ENCODE results near the gene GABRB3. TPM values are rescaled to one million over a fixed set of nuclear protein-coding genes. Genes with fewer than 3 reads are reported as not detected.

Gene GABRB3
- total and polyA plus RNA-seq, 2 donors (not counting 1 experiment from before 2014, with no cell fraction given) = 0.07 TPM; not detected in 1

DNA sequence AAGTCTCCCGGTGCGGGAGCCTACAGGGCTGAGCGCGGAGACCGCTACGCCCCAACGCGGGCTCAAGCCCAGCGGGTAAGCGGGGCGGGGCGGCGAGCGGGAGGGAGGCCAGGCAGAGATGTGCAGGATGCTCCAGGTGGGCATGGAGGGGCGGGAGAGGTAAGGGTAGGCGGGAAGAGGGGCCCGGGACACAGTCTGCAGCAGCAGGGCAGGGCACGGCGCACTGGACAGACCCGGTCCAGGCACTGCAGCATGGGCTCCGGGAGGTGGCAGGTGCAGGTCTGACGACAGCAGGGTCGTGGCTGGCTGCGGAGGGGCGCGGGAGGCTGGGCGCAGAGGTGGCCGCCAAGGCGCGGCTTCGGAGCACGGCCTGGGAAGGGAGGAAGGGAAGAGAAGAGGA, 102.8 kb downstream of the GABRB3 start:
- H3K4me3 Mint-ChIP-seq = no peak overlapping the region
- Histone ChIP-seq H2AFZ (ENCODE audit: insufficient read depth, low read depth, low read length, poor library complexity, severe bottlenecking) (no peak overlapping the region), H3K4me2 (replicated peaks; ENCODE audit: low read depth, low read length, poor library complexity, severe bottlenecking) (no peak overlapping the region), H3K27ac (ENCODE audit: low read length in 2 of 2) (no peak overlapping the region), H3K79me2 (ENCODE audit: control insufficient read depth, insufficient read depth, low read length) (no peaks in the 10 kb centered on the region), H3K27me3 (replicated peaks in 1 of 4; ENCODE audit: control extremely low read depth in 1 of 4, control insufficient read depth in 3 of 4, insufficient read depth in 4 of 4, low read length in 3 of 4) (no peaks in the 10 kb centered on the region), H3K9me3 (ENCODE audit: control extremely low read depth in 1 of 3, control insufficient read depth in 2 of 3, insufficient read depth in 1 of 3, low read length in 2 of 3) (peaks cover 0 to 20% (median 0%) of the 10 kb centered on the region in 3 donors), H3K36me3 (replicated peaks in 1 of 2; ENCODE audit: control extremely low read depth in 1 of 2, control insufficient read depth in 1 of 2, extremely low read depth in 1 of 2, insufficient read depth in 2 of 2, low read length in 1 of 2) (no peaks in the 10 kb centered on the region), H3K9ac (ENCODE audit: low read length) (no peak overlapping the region), H3K4me1 (ENCODE audit: control insufficient read depth in 2 of 2, insufficient read depth in 2 of 2, low read length in 2 of 2) (no peaks in the 10 kb centered on the region), H3K4me3 (ENCODE audit: control extremely low read depth in 1 of 5, extremely low read depth in 1 of 5, insufficient read depth in 1 of 5, low read depth in 2 of 5, low read length in 4 of 5) (no peak overlapping the region), H4K20me1 (ENCODE audit: control insufficient read depth, insufficient read depth, low read length, poor library complexity, severe bottlenecking) (no peaks in the 10 kb centered on the region)
- no peak for ATAC-seq (ENCODE audit: low read depth)
- no peaks in the 10 kb centered on the region for H3K27me3 Mint-ChIP-seq
- peaks cover 8% of the 10 kb centered on the region for H3K9me3 Mint-ChIP-seq (ENCODE audit: insufficient read depth)
- POLR2A ChIA-PET = no interaction called here
- H3K27ac Mint-ChIP-seq = no peak overlapping the region
- no peak for DNase-seq
- no peak for TF ChIP-seq EZH2 (IDR thresholded peaks at IDR 0.05; ENCODE audit: borderline replicate concordance, insufficient read depth, low read depth, low read length, poor library complexity, severe bottlenecking)
- TF ChIP-seq, protein P1, sequence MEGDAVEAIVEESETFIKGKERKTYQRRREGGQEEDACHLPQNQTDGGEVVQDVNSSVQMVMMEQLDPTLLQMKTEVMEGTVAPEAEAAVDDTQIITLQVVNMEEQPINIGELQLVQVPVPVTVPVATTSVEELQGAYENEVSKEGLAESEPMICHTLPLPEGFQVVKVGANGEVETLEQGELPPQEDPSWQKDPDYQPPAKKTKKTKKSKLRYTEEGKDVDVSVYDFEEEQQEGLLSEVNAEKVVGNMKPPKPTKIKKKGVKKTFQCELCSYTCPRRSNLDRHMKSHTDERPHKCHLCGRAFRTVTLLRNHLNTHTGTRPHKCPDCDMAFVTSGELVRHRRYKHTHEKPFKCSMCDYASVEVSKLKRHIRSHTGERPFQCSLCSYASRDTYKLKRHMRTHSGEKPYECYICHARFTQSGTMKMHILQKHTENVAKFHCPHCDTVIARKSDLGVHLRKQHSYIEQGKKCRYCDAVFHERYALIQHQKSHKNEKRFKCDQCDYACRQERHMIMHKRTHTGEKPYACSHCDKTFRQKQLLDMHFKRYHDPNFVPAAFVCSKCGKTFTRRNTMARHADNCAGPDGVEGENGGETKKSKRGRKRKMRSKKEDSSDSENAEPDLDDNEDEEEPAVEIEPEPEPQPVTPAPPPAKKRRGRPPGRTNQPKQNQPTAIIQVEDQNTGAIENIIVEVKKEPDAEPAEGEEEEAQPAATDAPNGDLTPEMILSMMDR (IDR thresholded peaks at IDR 0.05) = no peak
- H3K4me1 Mint-ChIP-seq = no peaks in the 10 kb centered on the region
- WGBS (ENCODE audit: insufficient coverage) = 72% methylated on average over 29 of the region's 32 CpGs
- intact Hi-C loops (cut with micrococcal nuclease) = no loop called here
- CTCF ChIA-PET = no interaction called here

DNA sequence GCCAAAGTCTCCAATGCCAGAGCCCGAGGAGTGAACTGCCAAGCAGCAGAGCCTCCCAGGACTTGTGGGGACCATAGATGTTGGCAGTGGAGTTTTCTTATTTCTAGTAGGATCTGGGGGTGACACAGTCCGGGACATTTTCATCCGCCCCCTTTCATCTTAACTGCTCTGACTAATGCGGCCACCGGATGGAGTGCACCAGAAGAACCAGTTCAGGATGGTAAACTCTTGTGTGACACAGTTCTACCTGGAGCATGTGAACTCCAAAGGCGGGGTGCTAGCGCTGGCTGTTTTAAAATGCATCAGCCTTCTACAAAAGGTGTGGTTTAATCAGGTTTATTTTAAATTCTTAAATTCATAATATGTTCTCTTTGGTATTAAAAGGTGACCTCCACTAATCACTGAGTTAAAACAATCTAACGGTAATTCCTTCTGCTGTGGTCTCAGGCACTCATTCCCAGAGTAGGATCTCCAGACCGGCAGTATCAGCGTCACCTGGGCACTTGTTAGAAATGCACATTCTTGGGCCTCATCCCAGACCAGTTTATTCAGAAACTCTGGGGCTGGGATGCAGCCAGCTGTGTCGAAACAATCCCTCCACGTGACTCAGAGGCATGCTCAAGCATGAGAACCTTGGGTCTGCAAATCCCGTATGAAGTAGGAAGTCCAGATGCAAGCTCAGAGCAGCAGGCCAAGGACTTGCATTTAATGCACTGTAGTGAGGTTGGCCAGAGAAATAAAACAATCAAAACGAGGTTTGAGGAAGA, 105.5 kb downstream of the GABRB3 start:
- TF ChIP-seq, protein P1 (IDR thresholded peaks at IDR 0.05) = no peak
- no peak for TF ChIP-seq EZH2 (IDR thresholded peaks at IDR 0.05; ENCODE audit: borderline replicate concordance, insufficient read depth, low read depth, low read length, poor library complexity, severe bottlenecking)
- Histone ChIP-seq H3K4me3 (ENCODE audit: control extremely low read depth in 1 of 5, extremely low read depth in 1 of 5, insufficient read depth in 1 of 5, low read depth in 2 of 5, low read length in 4 of 5) (no peak overlapping the region), H4K20me1 (ENCODE audit: control insufficient read depth, insufficient read depth, low read length, poor library complexity, severe bottlenecking) (no peaks in the 10 kb centered on the region), H3K9ac (ENCODE audit: low read length) (no peak overlapping the region), H3K4me2 (replicated peaks; ENCODE audit: low read depth, low read length, poor library complexity, severe bottlenecking) (no peak overlapping the region), H3K27ac (ENCODE audit: low read length in 2 of 2) (no peak overlapping the region), H3K79me2 (ENCODE audit: control insufficient read depth, insufficient read depth, low read length) (no peaks in the 10 kb centered on the region), H3K9me3 (ENCODE audit: control extremely low read depth in 1 of 3, control insufficient read depth in 2 of 3, insufficient read depth in 1 of 3, low read length in 2 of 3) (peaks cover 0 to 20% (median 0%) of the 10 kb centered on the region in 3 donors), H3K4me1 (ENCODE audit: control insufficient read depth in 2 of 2, insufficient read depth in 2 of 2, low read length in 2 of 2) (no peaks in the 10 kb centered on the region), H3K27me3 (replicated peaks in 1 of 4; ENCODE audit: control extremely low read depth in 1 of 4, control insufficient read depth in 3 of 4, insufficient read depth in 4 of 4, low read length in 3 of 4) (no peaks in the 10 kb centered on the region), H3K36me3 (replicated peaks in 1 of 2; ENCODE audit: control extremely low read depth in 1 of 2, control insufficient read depth in 1 of 2, extremely low read depth in 1 of 2, insufficient read depth in 2 of 2, low read length in 1 of 2) (no peaks in the 10 kb centered on the region), H2AFZ (ENCODE audit: insufficient read depth, low read depth, low read length, poor library complexity, severe bottlenecking) (no peak overlapping the region)
- CTCF ChIA-PET = no interaction called here
- POLR2A ChIA-PET = no interaction called here
- 86% methylated on average over 12 of the region's 14 CpGs for WGBS (ENCODE audit: insufficient coverage)
- Mint-ChIP-seq H3K9me3 (ENCODE audit: insufficient read depth) (peaks cover 10% of the 10 kb centered on the region), H3K27me3 (no peaks in the 10 kb centered on the region), H3K27ac (no peak overlapping the region), H3K4me3 (no peak overlapping the region), H3K4me1 (no peaks in the 10 kb centered on the region)
- intact Hi-C loops (cut with micrococcal nuclease) = no loop called here
- no peak for ATAC-seq (ENCODE audit: low read depth)
- no peak for DNase-seq

Measured in B cell (primary cell).